ENCODE measurements around the gene FAM110D. TPM values are rescaled to one million over a fixed set of nuclear protein-coding genes. Genes with fewer than 3 reads are reported as not detected.

The FAM110D gene
- total RNA-seq, 1 experiment from 2014 or later, result 0.16 TPM

GRCh38 chr1:26171084-26172072 lies 12.5 kb downstream of the FAM110D start, which contains the start of gene ZNF593OS:
Gene ZNF593OS (minus strand): TSS chr1:26171832. CDS start chr1:26171661, 171 bp downstream.
- CTCF ChIA-PET, result no interaction called here
- BruUV-seq (replicated peaks), result no TSS peak
- intact Hi-C loops (cut with micrococcal nuclease; ENCODE audit: unreplicated experiment), result no loop called here

GRCh38 chr1:26175346-26175745 lies 16.5 kb downstream of the FAM110D start:
- no peaks in the 10 kb centered on the region for H3K4me1 ChIP-seq
- peaks cover 4% of the 10 kb centered on the region for H3K36me3 Mint-ChIP-seq (ENCODE audit: insufficient read depth, unreplicated experiment)
- no peaks in the 10 kb centered on the region for H3K36me3 ChIP-seq (ENCODE audit: control insufficient read depth, insufficient read depth, low read length)
- H3K27me3 ChIP-seq (replicated peaks; ENCODE audit: control insufficient read depth, insufficient read depth, low read length), result no peaks in the 10 kb centered on the region
- no peak for DNase-seq
- no peaks in the 10 kb centered on the region for H3K9me3 Mint-ChIP-seq (ENCODE audit: unreplicated experiment)
- intact Hi-C loops (cut with micrococcal nuclease; ENCODE audit: unreplicated experiment), result no loop called here
- no peak overlapping the region for H3K4me3 Mint-ChIP-seq (ENCODE audit: unreplicated experiment)
- H3K4me3 ChIP-seq (ENCODE audit: low read depth, low read length), result no peak overlapping the region
- no peak for TF ChIP-seq CTCF (IDR thresholded peaks at IDR 0.05; ENCODE audit: insufficient read depth in 1 of 2, low read depth in 1 of 2, low read length in 1 of 2, severe bottlenecking in 1 of 2, unreplicated experiment in 1 of 2)
- no peaks in the 10 kb centered on the region for H3K9me3 ChIP-seq
- no TSS peak for BruUV-seq (replicated peaks)
- ChIA-PET CTCF (no interaction called here), POLR2A (no interaction called here)
- no peak overlapping the region for H3K27ac Mint-ChIP-seq (ENCODE audit: unreplicated experiment)
- H3K27me3 Mint-ChIP-seq (ENCODE audit: insufficient read depth, unreplicated experiment), result no peaks in the 10 kb centered on the region
- H3K4me1 Mint-ChIP-seq (ENCODE audit: low read depth, unreplicated experiment), result peaks cover 7% of the 10 kb centered on the region

More at GRCh38 chr1:26171084-26172072, 12.5 kb downstream of the FAM110D start, which contains the start of gene ZNF593OS:
- no peak for TF ChIP-seq CTCF (IDR thresholded peaks at IDR 0.05; ENCODE audit: insufficient read depth in 1 of 2, low read depth in 1 of 2, low read length in 1 of 2, severe bottlenecking in 1 of 2, unreplicated experiment in 1 of 2)
- POLR2A ChIA-PET, result no interaction called here
- peaks cover 9% of the 10 kb centered on the region for H3K36me3 Mint-ChIP-seq (ENCODE audit: insufficient read depth, unreplicated experiment)
- no peaks in the 10 kb centered on the region for H3K9me3 Mint-ChIP-seq (ENCODE audit: unreplicated experiment)
- H3K4me1 Mint-ChIP-seq (ENCODE audit: low read depth, unreplicated experiment), result no peaks in the 10 kb centered on the region
- DNase-seq, result no peak
- no peaks in the 10 kb centered on the region for H3K27me3 ChIP-seq (replicated peaks; ENCODE audit: control insufficient read depth, insufficient read depth, low read length)
- H3K4me3 Mint-ChIP-seq (ENCODE audit: unreplicated experiment), result peak within 1 kb of the TSS; percentile 79
- no peaks in the 10 kb centered on the region for H3K4me1 ChIP-seq
- H3K9me3 ChIP-seq, result no peaks in the 10 kb centered on the region
- no peaks in the 10 kb centered on the region for H3K27me3 Mint-ChIP-seq (ENCODE audit: insufficient read depth, unreplicated experiment)
- no peaks in the 10 kb centered on the region for H3K36me3 ChIP-seq (ENCODE audit: control insufficient read depth, insufficient read depth, low read length)
- H3K27ac Mint-ChIP-seq (ENCODE audit: unreplicated experiment), result no peak within 1 kb of the TSS
- peak within 1 kb of the TSS; percentile 81 for H3K4me3 ChIP-seq (ENCODE audit: low read depth, low read length)

- POLR2A ChIA-PET, result interaction anchor here (1.3 kb wide), 1 partner anchor 57 kb away, joined by 4 read pairs; the partner anchor contains the start of gene CEP85
- peak within 1 kb of the TSS; percentile 85 for H3K4me3 Mint-ChIP-seq (ENCODE audit: unreplicated experiment)
- Histone ChIP-seq H3K27me3 (replicated peaks; ENCODE audit: control insufficient read depth, insufficient read depth, low read length) (no peaks in the 10 kb centered on the region), H3K36me3 (ENCODE audit: control insufficient read depth, insufficient read depth, low read length) (peaks cover 1% of the 10 kb centered on the region; the same call in 1 of the 2 replicates), H3K4me3 (ENCODE audit: low read depth, low read length) (peak within 1 kb of the TSS; percentile 49), H3K9me3 (no peaks in the 10 kb centered on the region), H3K4me1 (no peaks in the 10 kb centered on the region)
- BruUV-seq (replicated peaks), result no TSS peak
- CTCF ChIA-PET, result interaction anchor here (0.9 to 2.6 kb wide), 7 partner anchors 7 to 240 kb away, joined by 3 to 18 read pairs (median 4); partner anchors contain the start of genes CEP85 and ZNF593
- H3K9me3 Mint-ChIP-seq (ENCODE audit: unreplicated experiment), result no peaks in the 10 kb centered on the region
- H3K36me3 Mint-ChIP-seq (ENCODE audit: insufficient read depth, unreplicated experiment), result no peaks in the 10 kb centered on the region
- TF ChIP-seq CTCF (IDR thresholded peaks at IDR 0.05; ENCODE audit: insufficient read depth in 1 of 2, low read depth in 1 of 2, low read length in 1 of 2, severe bottlenecking in 1 of 2, unreplicated experiment in 1 of 2), result peak; percentile 16 to 53
- peak; percentile 79 to 82 for DNase-seq
- intact Hi-C loops (cut with micrococcal nuclease; ENCODE audit: unreplicated experiment), result no loop called here
- peaks cover 7% of the 10 kb centered on the region for H3K4me1 Mint-ChIP-seq (ENCODE audit: low read depth, unreplicated experiment)
- peak within 1 kb of the TSS; percentile 87 for H3K27ac Mint-ChIP-seq (ENCODE audit: unreplicated experiment)
- no peaks in the 10 kb centered on the region for H3K27me3 Mint-ChIP-seq (ENCODE audit: insufficient read depth, unreplicated experiment)
Observed at GRCh38 chr1:26177182-26177684, 18.4 kb downstream of the FAM110D start, which contains the start of gene CNKSR1. Gene CNKSR1 (plus strand): TSS chr1:26177491. CDS start chr1:26177548, 57 bp downstream.

All from Caco-2 (cell line).